ENCODE data around the gene PICALM.
A peak's percentile ranks its signal among the peaks of the same experiment; 100 is the strongest.

Gene PICALM

GRCh38 chr11:86079421-86079820, 10.5 kb upstream of the PICALM start:
- DNase-seq = no peak

- no peak for DNase-seq
Measured at GRCh38 chr11:86073948-86074347, 5.1 kb upstream of the PICALM start.

GRCh38 chr11:86072211-86072610, 3.3 kb upstream of the PICALM start:
- DNase-seq = no peak

GRCh38 chr11:86070142-86071056, 1.5 kb upstream of the PICALM start:
- DNase-seq = no peak

GRCh38 chr11:86069408-86070101, 671 bp upstream of the PICALM start:
- peak; percentile 93 for DNase-seq

DNA sequence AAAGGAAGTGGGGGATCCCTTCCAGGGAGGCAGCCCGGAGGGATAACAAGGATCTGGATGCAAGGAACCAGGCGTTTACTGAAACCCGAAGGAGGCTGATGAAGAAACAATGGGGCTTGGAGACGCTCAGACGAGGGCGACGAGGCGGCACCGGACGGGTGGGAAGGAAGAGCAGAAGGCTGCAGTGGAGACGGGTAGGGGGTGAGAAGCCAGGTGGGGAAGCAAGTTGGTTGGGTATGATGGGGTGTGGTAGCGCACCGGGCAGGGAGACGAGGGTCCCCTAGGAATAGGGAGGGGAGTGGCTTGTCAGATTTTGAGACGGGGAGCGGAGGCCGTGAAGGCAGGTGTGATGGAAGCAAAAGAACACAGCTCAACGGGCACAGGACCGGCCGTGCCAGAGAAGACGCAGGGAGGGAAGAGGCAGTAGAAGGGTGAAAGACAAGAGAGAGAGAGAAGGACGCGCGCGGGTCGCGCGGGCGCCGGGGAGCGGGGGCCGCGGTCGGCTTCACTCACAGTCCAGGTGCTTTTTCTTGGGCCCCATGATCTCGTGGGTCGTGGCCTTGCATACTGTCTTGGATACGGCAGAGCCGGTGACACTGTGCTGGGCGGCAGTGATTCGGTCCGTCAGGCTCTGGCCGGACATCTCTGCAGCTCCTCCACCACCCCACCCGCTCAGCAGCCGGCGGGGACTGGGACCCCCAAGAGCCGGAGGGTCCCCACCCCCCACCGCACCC, 579 bp downstream of the PICALM start:
- peak; percentile 79 for DNase-seq

- no peak for DNase-seq
Measured at GRCh38 chr11:86067851-86068137, 1.1 kb downstream of the PICALM start.

- DNase-seq = peak; percentile 53
Measured at GRCh38 chr11:86067009-86067850, 1.7 kb downstream of the PICALM start.

GRCh38 chr11:86066657-86067008, 2.3 kb downstream of the PICALM start:
- DNase-seq = no peak

- DNase-seq = no peak
Measured at GRCh38 chr11:86066033-86066432, 2.9 kb downstream of the PICALM start.

GRCh38 chr11:86064220-86064803, 4.6 kb downstream of the PICALM start:
- peak; percentile 53 for DNase-seq

DNA sequence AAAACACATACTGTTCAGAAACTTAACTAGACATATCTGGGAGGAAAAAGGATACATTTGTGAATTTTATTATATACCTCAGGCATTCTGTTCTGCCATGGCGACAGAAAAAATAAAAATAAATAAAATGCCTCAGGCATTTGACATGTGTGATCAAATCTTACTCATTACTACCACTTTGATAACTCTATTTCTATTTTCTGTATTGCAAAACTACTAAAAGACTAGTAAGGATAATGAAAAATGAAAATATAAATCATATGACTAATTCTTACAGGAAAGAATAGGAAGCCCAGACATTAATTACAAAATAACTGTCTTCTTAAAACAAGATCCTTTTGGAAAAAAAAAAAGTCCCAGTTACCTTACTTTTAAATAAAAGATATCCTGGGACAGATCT, 5.3 kb downstream of the PICALM start:
- no peak for DNase-seq

DNA sequence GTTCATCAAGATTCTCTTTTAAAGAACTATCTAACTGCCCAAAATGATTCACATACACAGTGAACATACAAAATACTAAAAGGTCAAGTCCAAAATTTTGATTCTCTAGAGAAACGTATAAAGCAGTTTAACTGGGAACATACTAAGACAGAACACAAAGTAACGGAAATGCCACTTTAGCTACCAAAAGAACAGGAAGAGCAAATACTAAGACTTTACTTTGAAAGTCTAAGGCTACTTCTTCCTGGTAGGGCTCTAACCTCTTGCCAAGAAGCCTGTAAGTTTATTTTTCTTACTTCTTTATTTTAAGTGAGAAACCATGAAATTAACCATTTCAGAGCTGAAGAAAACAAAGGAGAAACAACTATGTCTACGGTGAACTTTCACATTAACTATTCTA, 6.2 kb downstream of the PICALM start:
- DNase-seq = no peak

GRCh38 chr11:86061483-86062205, 7.2 kb downstream of the PICALM start:
- no peak for DNase-seq

GRCh38 chr11:86060544-86060943, 8.3 kb downstream of the PICALM start:
- DNase-seq = no peak

GRCh38 chr11:86058360-86058759, 10.5 kb downstream of the PICALM start:
- no peak for DNase-seq

- DNase-seq = no peak
Measured at GRCh38 chr11:86056351-86056854, 12.5 kb downstream of the PICALM start.

GRCh38 chr11:86052693-86053641, 15.9 kb downstream of the PICALM start:
- no peak for DNase-seq

DNA sequence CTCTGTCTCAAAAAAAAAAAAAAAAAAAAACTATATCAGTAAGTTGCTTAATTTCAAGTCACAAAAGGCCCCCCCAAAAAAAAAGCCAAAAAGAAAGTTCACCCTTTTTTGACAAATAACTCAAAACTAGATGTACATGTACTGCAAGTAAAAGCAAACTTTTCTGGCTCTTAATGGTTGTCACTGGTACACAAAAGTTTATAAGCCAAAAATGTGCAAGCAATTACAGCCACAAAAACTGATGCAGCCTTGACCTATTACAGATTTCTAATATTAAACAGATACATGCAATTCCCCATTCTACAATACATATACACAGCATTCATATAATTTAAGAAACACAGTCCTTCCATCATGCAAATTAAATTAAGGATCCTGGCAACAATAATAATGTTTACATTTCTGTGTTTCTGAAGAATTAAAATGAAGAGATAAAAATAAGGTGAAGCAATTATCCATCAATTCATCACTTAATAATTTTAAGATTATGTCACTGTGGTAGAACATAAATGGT, 18.6 kb downstream of the PICALM start:
- DNase-seq = no peak
